Motor neuron (in vitro differentiated cells): ENCODE data around the gene C1orf94. TPM values are rescaled to one million over a fixed set of nuclear protein-coding genes. Genes with fewer than 3 reads are reported as not detected.
"Not testable (repeated sequence)": the region's sequence is repeated elsewhere in the genome, so short reads cannot be mapped to it uniquely, and the experiment has no call there.

Experiments used
- ATAC-seq, 8 experiments: fragments of 200-7000 bp; cut with Tn5 transposase; replicated peaks in 6 of 8; 2 replicates each; pipeline ENCODE4 v1.8.0; 2021; ENCODE audit warnings: mild to moderate bottlenecking in 8 of 8, moderate library complexity in 8 of 8
- H3K27ac ChIP-seq, 2 donors: fragments of 250-450 bp; sonication (Bioruptor Pico); 2 replicates each; pipeline ENCODE4 v1.9.0; 2021; ENCODE audit warnings: antibody characterized with exemption in 2 of 2, mild to moderate bottlenecking in 2 of 2, moderate library complexity in 1 of 2
- H3K4me1 ChIP-seq, 2 donors: fragments of 250-450 bp; sonication (Bioruptor Pico); replicated peaks in 1 of 2; 2 replicates each; pipeline ENCODE4 v1.6.1; 2021; ENCODE audit warnings: antibody characterized with exemption in 2 of 2, mild to moderate bottlenecking in 2 of 2, moderate library complexity in 1 of 2
- H3K4me3 ChIP-seq, 5 donors: fragments of 250-450 bp; sonication (Bioruptor Pico); 2 replicates each; pipeline ENCODE4 v1.9.0; 2021; ENCODE audit warnings: antibody characterized with exemption in 5 of 5, mild to moderate bottlenecking in 5 of 5, moderate library complexity in 4 of 5
- WGBS, 10 experiments: fragments of 450-650 bp; shearing (Covaris generic); methylation state at CpG; one replicate each; pipeline ENCODE4 v1.0.0; 2022; 5-methylcytosine and 5-hydroxymethylcytosine counted together
- in situ Hi-C, 9 experiments: fragments of 400-800 bp; cut with MboI; loops; one replicate each; pipeline ENCODE4 v1.15.0; 2021; ENCODE audit warnings: low sequenced_read_pairs in 9 of 9, low pct_unique_long_range_greater_than_20kb in 2 of 9; ENCODE audit not compliant: unreplicated experiment in 9 of 9
- total RNA-seq, 8 experiments: library from RNA; unstranded; fragments of 300-600 nt; gene quantifications; 2 replicates each; pipeline versions ENCODE4 v1.2.3 to v1.2.4, GENCODE V29; 2022

C1orf94 gene
- total RNA-seq, 8 experiments from 2014 or later: 0.14 to 0.36 (median 0.19) TPM; not detected in 3

- 17 to 40% (median 32%) methylated on average over 1 to 3 of the region's 24 CpGs; no CpG with 5 or more reads in 6 of the 10 experiments for WGBS, 10 experiments
- Histone ChIP-seq H3K4me3 (peak overlapping the region in 2 of 5 donors; percentile 9 to 51), H3K4me1 (peaks cover 0 to 16% of the 10 kb centered on the region in 2 donors), H3K27ac (no peak overlapping the region)
- in situ Hi-C loops: loop anchor here in 3 of 9 experiments (25.0 kb wide), 2 partner anchors 529 to 571 kb away; no protein-coding TSS in a partner anchor
- ATAC-seq: no peak
These were observed 9.9 kb upstream of the C1orf94 start for GRCh38 chr1:34166625-34167361.

DNA sequence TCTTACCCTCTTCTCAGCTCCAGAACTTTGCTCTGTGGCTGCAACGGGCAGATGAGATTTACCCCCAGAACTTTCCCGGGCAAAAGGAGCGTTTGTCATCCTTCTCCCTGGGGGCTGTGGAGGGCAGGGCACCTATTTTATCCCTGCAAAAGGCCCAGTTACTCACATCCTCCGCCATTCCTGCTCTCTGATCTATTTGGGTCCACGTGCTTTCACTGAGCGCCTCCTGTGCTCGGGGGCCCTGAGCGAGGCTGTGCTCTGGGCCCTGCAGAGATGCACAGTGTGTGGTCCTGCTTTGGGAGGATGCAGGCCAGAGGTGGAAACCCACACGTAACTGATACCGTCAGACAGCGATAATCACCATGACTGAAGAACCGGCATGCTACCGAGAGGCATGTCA lies 9.3 kb upstream of the C1orf94 start:
- Histone ChIP-seq H3K4me3 (no peak overlapping the region), H3K27ac (no peak overlapping the region), H3K4me1 (peaks cover 0 to 16% of the 10 kb centered on the region in 2 donors)
- in situ Hi-C loops: loop anchor here in 3 of 9 experiments (25.0 kb wide), 2 partner anchors 530 to 570 kb away; no protein-coding TSS in a partner anchor
- WGBS, 10 experiments: 45 to 93% (median 75%) methylated on average over 3 to 13 of the region's 13 CpGs; no CpG with 5 or more reads in 3 of the 10 experiments
- no peak for ATAC-seq

DNA sequence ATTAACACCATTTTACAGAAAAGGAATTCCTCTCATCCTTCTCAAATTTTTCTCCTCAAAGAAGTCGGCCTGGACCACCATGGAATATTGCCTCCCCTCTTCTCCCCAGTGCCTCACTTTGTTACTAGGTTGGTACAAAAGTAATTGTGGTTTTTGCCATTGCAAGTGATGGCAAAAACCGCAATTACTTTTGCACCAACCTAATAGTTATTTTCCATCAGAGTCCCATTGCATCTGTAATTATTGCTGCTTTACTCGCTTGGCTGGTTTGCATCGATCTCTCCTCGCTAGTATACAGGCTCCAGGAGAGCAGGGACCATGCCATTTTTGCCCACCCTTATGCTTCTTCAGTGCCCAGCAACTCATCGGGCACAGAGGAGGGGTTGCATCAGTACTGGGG lies 963 bp upstream of the C1orf94 start:
- Histone ChIP-seq H3K4me1 (no peaks in the 10 kb centered on the region), H3K27ac (no peak overlapping the region), H3K4me3 (no peak overlapping the region)
- no peak for ATAC-seq
- in situ Hi-C loops: loop anchor here in 1 of 9 experiments (25.0 kb wide), 1 partner anchor 412 kb away; no protein-coding TSS in a partner anchor
- 50 to 94% (median 84%) methylated on average over 1 to 6 of the region's 6 CpGs for WGBS, 10 experiments

DNA sequence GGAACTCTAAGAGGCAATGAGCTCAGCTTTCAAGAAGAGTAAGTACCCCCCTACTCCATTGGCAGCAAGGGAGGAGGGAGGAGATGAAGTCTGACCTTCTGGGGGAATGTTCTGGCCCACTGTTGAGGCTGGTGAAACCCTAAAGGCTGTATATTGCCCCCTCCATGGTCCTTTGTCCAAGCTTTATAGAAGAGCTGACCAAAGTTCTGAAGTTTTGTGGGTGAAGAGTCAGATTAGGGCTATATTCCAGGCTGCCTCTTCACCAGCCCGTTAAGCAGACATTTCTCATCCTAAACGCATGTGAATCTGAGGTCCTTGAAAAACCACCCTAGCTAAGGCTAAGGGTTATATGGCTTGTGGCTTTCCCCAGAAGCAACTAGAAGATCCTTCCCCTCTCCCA lies 1.4 kb downstream of the C1orf94 start:
- no peak for ATAC-seq
- in situ Hi-C loops: loop anchor here in 1 of 9 experiments (25.0 kb wide), 1 partner anchor 409 kb away; no protein-coding TSS in a partner anchor
- no peak overlapping the region for H3K27ac ChIP-seq
- WGBS, 10 experiments: 0 to 100% (median 76%) methylated on average over 1 to 2 of the region's 2 CpGs; no CpG with 5 or more reads in 4 of the 10 experiments
- H3K4me3 ChIP-seq: no peak overlapping the region
- H3K4me1 ChIP-seq: no peaks in the 10 kb centered on the region

DNA sequence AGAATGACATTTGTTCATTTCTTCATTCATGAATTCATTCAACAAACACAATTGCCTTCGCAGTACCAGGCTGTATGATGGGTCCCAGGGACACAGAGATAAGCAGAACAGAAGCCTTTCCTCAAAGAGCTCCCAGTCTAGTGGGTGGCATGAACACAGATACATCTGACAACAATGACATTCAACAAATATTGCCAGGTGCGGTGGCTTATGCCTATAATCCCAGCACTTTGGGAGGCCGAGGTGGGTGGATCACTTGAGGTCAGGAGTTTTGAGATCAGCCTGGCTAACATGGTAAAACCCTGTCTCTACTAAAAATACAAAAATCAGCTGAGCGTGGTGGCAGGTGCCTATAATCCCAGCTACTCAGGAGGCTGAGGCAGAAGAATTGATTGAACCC lies 6.7 kb downstream of the C1orf94 start:
- ATAC-seq, H3K4me1 ChIP-seq, H3K4me3 ChIP-seq, H3K27ac ChIP-seq: not testable (repeated sequence)
- WGBS, 10 experiments: 35 to 100% (median 68%) methylated on average over 1 to 4 of the region's 4 CpGs; no CpG with 5 or more reads in 2 of the 10 experiments
- in situ Hi-C loops: loop anchor here in 1 of 9 experiments (25.0 kb wide), 1 partner anchor 404 kb away; no protein-coding TSS in a partner anchor

GRCh38 chr1:34186741-34187494 lies 10.2 kb downstream of the C1orf94 start:
- in situ Hi-C loops: loop anchor here in 1 of 9 experiments (25.0 kb wide), 1 partner anchor 400 kb away; no protein-coding TSS in a partner anchor
- H3K4me3 ChIP-seq: no peak overlapping the region

GRCh38 chr1:34188418-34188817 lies 11.7 kb downstream of the C1orf94 start:
- H3K4me3 ChIP-seq: no peak overlapping the region
- in situ Hi-C loops: loop anchor here in 1 of 9 experiments (25.0 kb wide), 1 partner anchor 399 kb away; no protein-coding TSS in a partner anchor
- 0 to 20% (median 10%) methylated on average over 1 to 8 of the region's 8 CpGs; no CpG with 5 or more reads in 1 of the 10 experiments for WGBS, 10 experiments

More at GRCh38 chr1:34186741-34187494, 10.2 kb downstream of the C1orf94 start:
- Histone ChIP-seq H3K27ac (no peak overlapping the region), H3K4me1 (no peaks in the 10 kb centered on the region)
- no peak for ATAC-seq
- WGBS, 10 experiments: 45 to 100% (median 72%) methylated on average over 2 to 12 of the region's 12 CpGs; no CpG with 5 or more reads in 1 of the 10 experiments

GRCh38 chr1:34188985-34189384 lies 12.3 kb downstream of the C1orf94 start:
- no peak for ATAC-seq
- Histone ChIP-seq H3K4me3 (no peak overlapping the region), H3K4me1 (no peaks in the 10 kb centered on the region), H3K27ac (no peak overlapping the region)
- in situ Hi-C loops: loop anchor here in 1 of 9 experiments (25.0 kb wide), 1 partner anchor 398 kb away; no protein-coding TSS in a partner anchor
- WGBS, 10 experiments: 20 to 92% (median 70%) methylated on average over 1 to 4 of the region's 4 CpGs; no CpG with 5 or more reads in 3 of the 10 experiments

More at GRCh38 chr1:34188418-34188817, 11.7 kb downstream of the C1orf94 start:
- Histone ChIP-seq H3K27ac (no peak overlapping the region), H3K4me1 (no peaks in the 10 kb centered on the region)
- ATAC-seq: peak in 7 of 8 experiments; percentile 43 to 97 (median 73)

DNA sequence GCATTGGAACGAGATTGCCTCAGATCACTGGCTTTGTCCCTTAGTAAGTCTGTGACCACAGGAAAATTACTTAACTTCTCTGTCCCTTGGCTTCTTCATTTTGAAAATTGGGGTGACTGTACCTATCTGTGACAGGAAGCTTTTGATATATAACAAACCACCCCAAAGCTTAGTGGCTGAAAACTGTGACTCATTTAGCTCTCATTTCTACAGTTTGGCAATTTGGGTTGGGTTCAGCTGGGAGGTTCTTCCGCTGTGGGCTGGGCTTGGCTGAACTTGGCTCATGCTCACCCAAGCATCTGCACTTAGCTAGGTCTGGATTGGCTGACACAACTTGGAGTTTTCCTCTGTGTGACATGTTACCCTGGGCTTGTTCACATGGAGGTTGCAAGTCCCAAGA lies 14.0 kb downstream of the C1orf94 start:
- in situ Hi-C loops: loop anchor here in 1 of 9 experiments (25.0 kb wide), 1 partner anchor 397 kb away; no protein-coding TSS in a partner anchor
- no peak overlapping the region for H3K27ac ChIP-seq
- H3K4me3 ChIP-seq: no peak overlapping the region
- H3K4me1 ChIP-seq: no peaks in the 10 kb centered on the region
- no peak for ATAC-seq
- 50 to 100% (median 70%) methylated on average over 1 to 2 of the region's 2 CpGs for WGBS, 10 experiments

GRCh38 chr1:34192621-34193020 lies 15.9 kb downstream of the C1orf94 start:
- 0 to 60% (median 33%) methylated on average over 1 to 3 of the region's 3 CpGs; no CpG with 5 or more reads in 1 of the 10 experiments for WGBS, 10 experiments
- H3K4me3 ChIP-seq: no peak overlapping the region
- in situ Hi-C loops: loop anchor here in 1 of 9 experiments (25.0 kb wide), 1 partner anchor 395 kb away; no protein-coding TSS in a partner anchor
- peak in 1 of 8 experiments; percentile 28 for ATAC-seq
- no peak overlapping the region for H3K27ac ChIP-seq
- no peaks in the 10 kb centered on the region for H3K4me1 ChIP-seq

GRCh38 chr1:34199927-34200326 lies 23.2 kb downstream of the C1orf94 start:
- Histone ChIP-seq H3K4me1 (no peaks in the 10 kb centered on the region), H3K4me3 (no peak overlapping the region), H3K27ac (no peak overlapping the region)
- WGBS, 10 experiments: 0 to 83% (median 70%) methylated on average over 1 of the region's 1 CpG; no CpG with 5 or more reads in 1 of the 10 experiments
- peak in 1 of 8 experiments; percentile 47 for ATAC-seq
- in situ Hi-C loops: loop anchor here in 1 of 9 experiments (25.0 kb wide), 1 partner anchor 387 kb away; no protein-coding TSS in a partner anchor

DNA sequence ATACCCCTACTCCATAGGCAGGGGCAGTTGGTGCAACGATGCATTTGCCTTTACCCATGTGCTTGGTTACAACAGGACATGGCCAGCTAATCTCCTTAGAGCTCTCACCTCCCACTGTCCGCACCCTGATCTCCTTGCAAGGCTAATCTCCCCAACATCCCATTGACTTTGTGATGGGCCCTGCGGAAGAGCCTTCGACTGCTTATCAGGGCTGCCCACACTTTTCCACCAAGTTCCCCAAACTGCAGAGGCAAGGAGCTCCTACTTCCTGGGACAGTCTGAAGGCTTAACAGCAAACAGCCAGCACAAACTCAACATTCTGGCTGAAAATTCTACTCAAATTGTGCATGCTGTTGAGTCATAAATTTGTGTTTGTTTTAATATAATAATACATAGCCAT lies 36.0 kb downstream of the C1orf94 start:
- WGBS, 10 experiments: 20 to 100% (median 82%) methylated on average over 1 to 4 of the region's 4 CpGs; no CpG with 5 or more reads in 2 of the 10 experiments
- in situ Hi-C loops: no loop called here
- no peak overlapping the region for H3K4me3 ChIP-seq
- H3K27ac ChIP-seq: no peak overlapping the region
- no peak for ATAC-seq
- H3K4me1 ChIP-seq: no peaks in the 10 kb centered on the region
